HepG2 (cell line): ENCODE results near the gene CAMK2A.

ENCODE experiments used
- BORCS8-MEF2B ChIP-seq: sonication (generic); formaldehyde crosslinking; IDR thresholded peaks from 2 replicates; pipeline ENCODE4 v1.8.0; 2022; ENCODE audit warnings: mild to moderate bottlenecking, missing genetic modification reagents
- BRCA1 ChIP-seq: sonication (generic); formaldehyde crosslinking; IDR thresholded peaks from 2 replicates; pipeline ENCODE4 v1.4.0; 2020; ENCODE audit warnings: missing genetic modification reagents
- FOXJ3 ChIP-seq: sonication (generic); formaldehyde crosslinking; IDR thresholded peaks from 2 replicates; pipeline ENCODE4 v1.4.0; 2020; ENCODE audit warnings: missing genetic modification reagents, mild to moderate bottlenecking, borderline replicate concordance
- GTF2F1 ChIP-seq: fragments of 150-350 bp; IDR thresholded peaks from 2 replicates; pipeline ENCODE4 v1.6.1; 2014; ENCODE audit warnings: low read length
- HCFC1 ChIP-seq: fragments of 150-350 bp; IDR thresholded peaks from 2 replicates; pipeline ENCODE4 v1.6.1; 2014; ENCODE audit warnings: low read depth, low read length
- IKZF1 ChIP-seq: fragments of 450-650 bp; IDR thresholded peaks from 2 replicates; pipeline ENCODE4 v1.7.1; 2016
- MAZ ChIP-seq, 2 experiments: sonication (generic) in 1 of 2; formaldehyde crosslinking in 1 of 2; IDR thresholded peaks; 2 replicates each; pipeline versions ENCODE4 v1.5.0 to v1.6.1; 2012 to 2020; ENCODE audit warnings: low read depth in 2 of 2, mild to moderate bottlenecking in 2 of 2, borderline replicate concordance in 1 of 2, improper control_type of control experiment in 1 of 2, low read length in 1 of 2, missing genetic modification reagents in 1 of 2, moderate library complexity in 1 of 2
- NR3C1 ChIP-seq: sonication (generic); formaldehyde crosslinking; IDR thresholded peaks from 2 replicates; pipeline ENCODE4 v1.4.0; 2020; ENCODE audit warnings: missing genetic modification reagents
- RCOR2 ChIP-seq: IDR thresholded peaks from 2 replicates; pipeline ENCODE4 v1.6.1; 2016; ENCODE audit warnings: missing biosample characterization, missing genetic modification reagents
- ZNF121 ChIP-seq: sonication (generic); formaldehyde crosslinking; IDR thresholded peaks from 2 replicates; pipeline ENCODE4 v1.5.0; 2020; ENCODE audit warnings: mild to moderate bottlenecking, missing genetic modification reagents
- ZNF207 ChIP-seq: fragments of 450-650 bp; IDR thresholded peaks from 2 replicates; pipeline ENCODE4 v1.6.1; 2016; ENCODE audit warnings: antibody characterized with exemption, borderline replicate concordance
- TF ChIP-seq, protein P1 (sequence below): sonication (generic); formaldehyde crosslinking; IDR thresholded peaks from 2 replicates; pipeline ENCODE4 v1.5.0; 2020; ENCODE audit warnings: mild to moderate bottlenecking, missing genetic modification reagents, moderate library complexity
- TF ChIP-seq, protein P2 (sequence below): sonication (generic); formaldehyde crosslinking; IDR thresholded peaks from 2 replicates; pipeline ENCODE4 v1.9.0; 2022; ENCODE audit warnings: low read depth, missing genetic modification reagents
- TF ChIP-seq, protein P3 (sequence below): sonication (generic); formaldehyde crosslinking; IDR thresholded peaks from 2 replicates; pipeline ENCODE4 v1.4.0; 2020; ENCODE audit warnings: missing genetic modification reagents, mild to moderate bottlenecking, borderline replicate concordance

DNA sequence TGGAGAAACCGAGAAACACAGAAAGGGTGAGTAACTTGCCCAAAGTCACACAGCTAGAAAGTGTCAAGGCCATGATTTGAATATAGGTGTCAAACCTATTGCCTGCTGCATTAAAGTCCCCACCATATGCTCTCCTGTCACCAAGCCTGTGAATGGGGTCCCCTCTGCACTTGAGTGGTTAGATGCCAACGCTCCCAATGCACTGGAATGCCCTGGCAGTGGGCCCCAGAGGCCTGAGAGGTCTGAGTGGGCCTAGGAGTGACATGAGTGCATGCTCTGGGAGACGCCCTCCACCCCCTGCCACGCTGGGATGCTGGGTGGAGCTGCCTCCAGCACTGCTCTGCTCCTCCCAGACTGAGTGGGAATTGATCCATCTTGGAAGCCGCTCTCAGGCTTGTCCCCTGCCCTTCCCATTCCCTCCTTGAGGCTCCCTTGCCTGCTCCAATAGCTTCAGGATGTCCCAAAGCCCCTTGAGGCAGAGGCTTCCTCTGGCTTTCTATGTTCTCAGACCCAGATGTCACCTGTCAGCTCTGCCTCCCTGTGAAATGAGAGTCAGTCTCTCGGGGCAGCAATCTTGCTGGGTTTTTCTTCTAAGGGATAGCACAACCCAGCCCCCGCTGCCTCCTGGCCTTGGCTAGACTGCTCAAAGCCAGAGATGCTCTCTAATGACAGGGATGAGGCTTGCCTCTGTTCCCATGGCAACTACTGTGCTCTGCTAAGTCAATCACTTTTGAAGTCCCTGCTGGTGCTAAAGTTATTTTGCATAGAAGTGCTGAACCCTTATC, 19.7 kb upstream of the CAMK2A start:
- no peak for TF ChIP-seq ZNF121 (CRISPR knock-in tag)
- TF ChIP-seq, protein P1, sequence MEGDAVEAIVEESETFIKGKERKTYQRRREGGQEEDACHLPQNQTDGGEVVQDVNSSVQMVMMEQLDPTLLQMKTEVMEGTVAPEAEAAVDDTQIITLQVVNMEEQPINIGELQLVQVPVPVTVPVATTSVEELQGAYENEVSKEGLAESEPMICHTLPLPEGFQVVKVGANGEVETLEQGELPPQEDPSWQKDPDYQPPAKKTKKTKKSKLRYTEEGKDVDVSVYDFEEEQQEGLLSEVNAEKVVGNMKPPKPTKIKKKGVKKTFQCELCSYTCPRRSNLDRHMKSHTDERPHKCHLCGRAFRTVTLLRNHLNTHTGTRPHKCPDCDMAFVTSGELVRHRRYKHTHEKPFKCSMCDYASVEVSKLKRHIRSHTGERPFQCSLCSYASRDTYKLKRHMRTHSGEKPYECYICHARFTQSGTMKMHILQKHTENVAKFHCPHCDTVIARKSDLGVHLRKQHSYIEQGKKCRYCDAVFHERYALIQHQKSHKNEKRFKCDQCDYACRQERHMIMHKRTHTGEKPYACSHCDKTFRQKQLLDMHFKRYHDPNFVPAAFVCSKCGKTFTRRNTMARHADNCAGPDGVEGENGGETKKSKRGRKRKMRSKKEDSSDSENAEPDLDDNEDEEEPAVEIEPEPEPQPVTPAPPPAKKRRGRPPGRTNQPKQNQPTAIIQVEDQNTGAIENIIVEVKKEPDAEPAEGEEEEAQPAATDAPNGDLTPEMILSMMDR (CRISPR knock-in tag), result no peak
- TF ChIP-seq GTF2F1, result no peak
- no peak for TF ChIP-seq BORCS8-MEF2B (CRISPR knock-in tag)
- no peak for TF ChIP-seq BRCA1 (CRISPR knock-in tag)
- TF ChIP-seq HCFC1, result no peak
- no peak for TF ChIP-seq ZNF207
- TF ChIP-seq, protein P2, sequence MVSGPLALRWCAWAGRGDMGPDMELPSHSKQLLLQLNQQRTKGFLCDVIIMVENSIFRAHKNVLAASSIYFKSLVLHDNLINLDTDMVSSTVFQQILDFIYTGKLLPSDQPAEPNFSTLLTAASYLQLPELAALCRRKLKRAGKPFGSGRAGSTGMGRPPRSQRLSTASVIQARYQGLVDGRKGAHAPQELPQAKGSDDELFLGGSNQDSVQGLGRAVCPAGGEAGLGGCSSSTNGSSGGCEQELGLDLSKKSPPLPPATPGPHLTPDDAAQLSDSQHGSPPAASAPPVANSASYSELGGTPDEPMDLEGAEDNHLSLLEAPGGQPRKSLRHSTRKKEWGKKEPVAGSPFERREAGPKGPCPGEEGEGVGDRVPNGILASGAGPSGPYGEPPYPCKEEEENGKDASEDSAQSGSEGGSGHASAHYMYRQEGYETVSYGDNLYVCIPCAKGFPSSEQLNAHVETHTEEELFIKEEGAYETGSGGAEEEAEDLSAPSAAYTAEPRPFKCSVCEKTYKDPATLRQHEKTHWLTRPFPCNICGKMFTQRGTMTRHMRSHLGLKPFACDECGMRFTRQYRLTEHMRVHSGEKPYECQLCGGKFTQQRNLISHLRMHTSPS, result no peak
- no peak for TF ChIP-seq NR3C1 (CRISPR knock-in tag)
- no peak for TF ChIP-seq MAZ (IDR thresholded peaks at IDR 0.05; ENCODE audit: borderline replicate concordance, low read depth, low read length)
- TF ChIP-seq MAZ (CRISPR knock-in tag; IDR thresholded peaks at IDR 0.05; ENCODE audit: low read depth), result no peak
- no peak for TF ChIP-seq FOXJ3 (CRISPR knock-in tag)
- TF ChIP-seq IKZF1, result no peak
- TF ChIP-seq, protein P3, sequence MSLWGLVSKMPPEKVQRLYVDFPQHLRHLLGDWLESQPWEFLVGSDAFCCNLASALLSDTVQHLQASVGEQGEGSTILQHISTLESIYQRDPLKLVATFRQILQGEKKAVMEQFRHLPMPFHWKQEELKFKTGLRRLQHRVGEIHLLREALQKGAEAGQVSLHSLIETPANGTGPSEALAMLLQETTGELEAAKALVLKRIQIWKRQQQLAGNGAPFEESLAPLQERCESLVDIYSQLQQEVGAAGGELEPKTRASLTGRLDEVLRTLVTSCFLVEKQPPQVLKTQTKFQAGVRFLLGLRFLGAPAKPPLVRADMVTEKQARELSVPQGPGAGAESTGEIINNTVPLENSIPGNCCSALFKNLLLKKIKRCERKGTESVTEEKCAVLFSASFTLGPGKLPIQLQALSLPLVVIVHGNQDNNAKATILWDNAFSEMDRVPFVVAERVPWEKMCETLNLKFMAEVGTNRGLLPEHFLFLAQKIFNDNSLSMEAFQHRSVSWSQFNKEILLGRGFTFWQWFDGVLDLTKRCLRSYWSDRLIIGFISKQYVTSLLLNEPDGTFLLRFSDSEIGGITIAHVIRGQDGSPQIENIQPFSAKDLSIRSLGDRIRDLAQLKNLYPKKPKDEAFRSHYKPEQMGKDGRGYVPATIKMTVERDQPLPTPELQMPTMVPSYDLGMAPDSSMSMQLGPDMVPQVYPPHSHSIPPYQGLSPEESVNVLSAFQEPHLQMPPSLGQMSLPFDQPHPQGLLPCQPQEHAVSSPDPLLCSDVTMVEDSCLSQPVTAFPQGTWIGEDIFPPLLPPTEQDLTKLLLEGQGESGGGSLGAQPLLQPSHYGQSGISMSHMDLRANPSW (CRISPR knock-in tag), result no peak
- TF ChIP-seq RCOR2 (CRISPR knock-in tag), result no peak
